HG02588 (cell line): ENCODE results near the gene EPG5.
"Not testable (repeated sequence)": the region's sequence is repeated elsewhere in the genome, so short reads cannot be mapped to it uniquely, and the experiment has no call there.

ENCODE experiments used
- ATAC-seq: cut with Tn5 transposase; IDR thresholded peaks from one replicate; pipeline ENCODE4 v1.9.1; 2021; ENCODE audit warnings: mild to moderate bottlenecking, moderate library complexity; ENCODE audit not compliant: unreplicated experiment

Gene EPG5

GRCh38 chr18:45871431-45872084, 95.6 kb downstream of the EPG5 start:
- ATAC-seq: no peak

GRCh38 chr18:45870419-45870818, 96.7 kb downstream of the EPG5 start:
- ATAC-seq: no peak

- ATAC-seq: no peak
Measured at GRCh38 chr18:45865466-45865865, 101.7 kb downstream of the EPG5 start.

GRCh38 chr18:45864081-45864480, 103.0 kb downstream of the EPG5 start:
- no peak for ATAC-seq

GRCh38 chr18:45863469-45863868, 103.7 kb downstream of the EPG5 start:
- no peak for ATAC-seq

GRCh38 chr18:45861926-45862325, 105.2 kb downstream of the EPG5 start:
- no peak for ATAC-seq

- ATAC-seq: no peak
Measured at GRCh38 chr18:45860971-45861370, 106.2 kb downstream of the EPG5 start.

- no peak for ATAC-seq
Measured at GRCh38 chr18:45860492-45860891, 106.6 kb downstream of the EPG5 start.

- no peak for ATAC-seq
Measured at GRCh38 chr18:45859334-45859733, 107.8 kb downstream of the EPG5 start.

- ATAC-seq: no peak
Measured at GRCh38 chr18:45856531-45856930, 110.6 kb downstream of the EPG5 start.

- no peak for ATAC-seq
Measured at GRCh38 chr18:45854036-45854586, 113.0 kb downstream of the EPG5 start.

- ATAC-seq: no peak
Measured at GRCh38 chr18:45852631-45853030, 114.5 kb downstream of the EPG5 start.

- no peak for ATAC-seq
Measured at GRCh38 chr18:45851161-45851925, 115.8 kb downstream of the EPG5 start.

- ATAC-seq: no peak
Measured at GRCh38 chr18:45850021-45850420, 117.1 kb downstream of the EPG5 start.

- no peak for ATAC-seq
Measured at GRCh38 chr18:45849529-45849928, 117.6 kb downstream of the EPG5 start.

GRCh38 chr18:45848643-45849042, 118.5 kb downstream of the EPG5 start:
- not testable (repeated sequence) for ATAC-seq

- no peak for ATAC-seq
Measured at GRCh38 chr18:45847119-45847518, 120.0 kb downstream of the EPG5 start.

- no peak for ATAC-seq
Measured at GRCh38 chr18:45845410-45845809, 121.7 kb downstream of the EPG5 start.

GRCh38 chr18:45844938-45845337, 122.2 kb downstream of the EPG5 start:
- ATAC-seq: no peak

GRCh38 chr18:45843019-45843418, 124.1 kb downstream of the EPG5 start:
- ATAC-seq: no peak

- ATAC-seq: no peak
Measured at GRCh38 chr18:45841765-45842442, 125.2 kb downstream of the EPG5 start.
